ENCODE measurements around the gene JARID2.
"Not testable (repeated sequence)": the region's sequence is repeated elsewhere in the genome, so short reads cannot be mapped to it uniquely, and the experiment has no call there.

JARID2 gene

GRCh38 chr6:15308435-15309213, 62.8 kb downstream of the JARID2 start:
- no peak for DNase-seq (ENCODE audit: low read depth in 2 of 2)

GRCh38 chr6:15309611-15310283, 63.9 kb downstream of the JARID2 start:
- no peak for DNase-seq (ENCODE audit: low read depth in 2 of 2)

GRCh38 chr6:15310680-15311079, 64.8 kb downstream of the JARID2 start:
- DNase-seq (ENCODE audit: low read depth in 2 of 2) = no peak

DNA sequence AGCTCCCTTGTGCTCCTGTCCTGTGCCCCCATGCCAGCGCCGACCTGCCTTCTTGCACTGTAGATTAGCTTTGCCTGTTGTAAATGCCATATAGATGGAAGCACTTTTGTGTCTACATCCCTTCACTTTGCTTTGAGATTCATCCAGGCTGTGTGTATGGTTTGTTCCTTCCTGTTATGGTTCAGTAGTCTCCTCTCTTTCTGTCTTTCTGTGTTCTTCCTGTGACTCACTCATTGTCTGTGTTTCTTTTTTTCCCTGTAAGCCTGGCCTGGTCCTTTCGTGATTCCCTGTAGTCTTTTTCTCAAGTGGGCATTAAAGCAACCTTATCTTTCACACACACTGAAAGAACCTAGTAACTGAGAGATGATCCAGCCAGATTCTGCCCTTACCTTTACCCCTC, 66.6 kb downstream of the JARID2 start:
- no peak for DNase-seq (ENCODE audit: low read depth in 2 of 2)

- no peak for DNase-seq (ENCODE audit: low read depth in 2 of 2)
Measured at GRCh38 chr6:15313367-15313766, 67.5 kb downstream of the JARID2 start.

DNA sequence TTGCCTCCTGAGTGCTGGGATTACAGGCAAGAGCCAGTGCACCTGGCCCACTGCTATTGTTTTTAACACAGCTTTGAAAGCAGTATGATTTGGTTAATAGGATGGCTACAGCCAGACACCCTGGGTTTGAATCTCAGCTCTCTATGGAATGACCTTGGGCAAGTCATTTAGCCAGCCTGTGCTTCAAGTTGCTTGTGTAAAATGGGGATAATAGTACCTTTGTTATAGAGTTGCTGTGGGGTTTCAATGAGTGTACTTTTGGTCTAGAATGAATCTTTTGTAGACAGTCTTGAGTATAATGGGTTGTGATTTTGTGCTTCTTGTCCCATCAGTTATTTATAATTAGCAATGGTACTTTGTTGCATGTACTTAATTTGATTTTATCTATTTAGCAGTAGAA, 70.9 kb downstream of the JARID2 start:
- DNase-seq (ENCODE audit: low read depth in 2 of 2) = no peak

DNA sequence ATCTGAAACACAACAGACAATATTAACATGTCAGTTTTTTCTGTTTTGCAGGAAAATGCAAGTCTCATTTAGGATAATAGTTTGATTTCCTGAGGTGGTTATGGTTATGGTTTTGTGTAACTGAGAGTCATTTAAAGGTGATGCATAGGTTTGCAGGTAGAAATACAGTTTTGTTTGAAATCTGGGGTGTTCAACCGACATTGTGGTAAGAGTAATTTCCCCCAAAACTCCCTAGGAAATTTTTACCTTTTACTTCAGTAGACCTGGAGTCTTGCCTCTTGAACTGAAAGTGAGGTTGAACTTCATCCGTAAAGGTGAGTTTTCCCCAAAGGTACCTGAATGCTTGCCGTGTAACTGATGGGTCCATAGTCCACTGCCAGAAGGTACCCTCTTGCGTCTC, 71.4 kb downstream of the JARID2 start:
- no peak for DNase-seq (ENCODE audit: low read depth in 2 of 2)

- DNase-seq (ENCODE audit: low read depth in 2 of 2) = no peak
Measured at GRCh38 chr6:15317934-15318902, 72.3 kb downstream of the JARID2 start.

GRCh38 chr6:15319677-15320076, 73.8 kb downstream of the JARID2 start:
- DNase-seq (ENCODE audit: low read depth in 2 of 2) = no peak

GRCh38 chr6:15320693-15321092, 74.8 kb downstream of the JARID2 start:
- DNase-seq (ENCODE audit: low read depth in 2 of 2) = no peak

DNA sequence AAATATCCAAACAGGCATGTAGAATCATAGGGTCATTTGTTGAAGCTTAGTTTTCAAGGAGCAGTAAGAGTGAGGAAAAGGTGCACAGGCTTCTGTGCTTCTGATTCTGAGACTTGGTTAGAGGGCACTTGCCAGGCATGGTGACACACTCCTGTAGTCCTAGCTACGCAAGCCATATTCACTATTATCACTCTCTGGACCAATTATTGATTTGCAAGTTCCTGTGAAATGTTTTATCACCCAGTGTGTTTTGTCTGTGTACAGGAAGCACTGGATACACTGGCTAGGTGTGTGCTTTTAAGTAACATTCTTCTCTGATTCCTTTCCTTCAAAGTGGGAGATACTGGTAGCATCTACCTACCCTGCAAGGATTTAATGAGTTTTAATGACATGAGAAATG, 76.3 kb downstream of the JARID2 start:
- DNase-seq (ENCODE audit: low read depth in 2 of 2) = no peak

GRCh38 chr6:15322781-15323536, 77.1 kb downstream of the JARID2 start:
- no peak for DNase-seq (ENCODE audit: low read depth in 2 of 2)

DNA sequence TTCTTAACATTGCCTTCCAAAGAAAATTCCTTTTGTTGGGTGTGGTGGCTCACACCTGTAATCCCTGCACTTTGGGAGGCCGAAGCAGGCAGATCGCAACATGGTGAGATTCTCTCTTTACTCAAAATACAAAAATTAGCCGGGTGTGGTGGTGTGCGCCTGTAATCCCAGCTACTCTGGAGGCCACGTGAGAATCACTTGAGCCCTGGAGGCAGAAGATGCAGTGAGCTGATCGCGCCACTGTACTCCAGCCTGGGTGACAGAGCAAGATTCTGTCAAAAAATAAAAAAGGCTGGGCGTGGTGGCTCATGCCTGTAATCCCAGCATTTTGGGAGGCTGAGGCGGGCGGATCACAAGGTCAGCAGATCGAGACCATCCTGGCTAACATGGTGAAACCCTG, 77.7 kb downstream of the JARID2 start:
- not testable (repeated sequence) for DNase-seq (ENCODE audit: low read depth in 2 of 2)

DNA sequence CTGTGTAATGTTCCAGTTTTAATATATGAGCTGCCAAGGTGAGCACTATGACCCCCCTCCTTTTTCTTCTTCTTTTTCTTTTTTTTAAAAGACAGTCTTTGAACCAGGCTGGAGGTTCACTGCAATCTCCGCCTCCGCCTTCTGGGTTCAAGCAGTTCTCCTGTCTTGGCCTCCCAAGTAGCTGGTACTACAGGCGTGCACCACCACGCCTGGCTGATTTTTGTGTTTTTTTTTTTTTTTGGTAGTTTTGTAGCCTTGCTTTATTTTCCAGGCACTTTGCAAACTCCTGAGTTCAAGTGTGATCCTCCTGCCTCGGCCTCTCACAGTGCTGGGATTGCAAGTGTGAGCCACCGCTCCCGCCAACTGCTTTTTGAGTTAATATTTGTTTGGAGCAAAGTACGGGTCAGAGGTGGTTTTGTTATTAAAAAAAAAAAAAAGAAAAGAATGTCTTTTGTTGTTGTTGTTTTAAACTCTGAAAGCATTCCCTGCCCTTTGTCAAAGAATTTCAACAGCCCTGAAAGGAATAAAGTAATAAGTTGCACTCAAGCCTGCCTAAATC, 78.6 kb downstream of the JARID2 start:
- DNase-seq (ENCODE audit: low read depth in 2 of 2) = no peak

- DNase-seq (ENCODE audit: low read depth in 2 of 2) = no peak
Measured at GRCh38 chr6:15325540-15325955, 79.7 kb downstream of the JARID2 start.

- no peak for DNase-seq (ENCODE audit: low read depth in 2 of 2)
Measured at GRCh38 chr6:15326067-15326614, 80.3 kb downstream of the JARID2 start.

DNA sequence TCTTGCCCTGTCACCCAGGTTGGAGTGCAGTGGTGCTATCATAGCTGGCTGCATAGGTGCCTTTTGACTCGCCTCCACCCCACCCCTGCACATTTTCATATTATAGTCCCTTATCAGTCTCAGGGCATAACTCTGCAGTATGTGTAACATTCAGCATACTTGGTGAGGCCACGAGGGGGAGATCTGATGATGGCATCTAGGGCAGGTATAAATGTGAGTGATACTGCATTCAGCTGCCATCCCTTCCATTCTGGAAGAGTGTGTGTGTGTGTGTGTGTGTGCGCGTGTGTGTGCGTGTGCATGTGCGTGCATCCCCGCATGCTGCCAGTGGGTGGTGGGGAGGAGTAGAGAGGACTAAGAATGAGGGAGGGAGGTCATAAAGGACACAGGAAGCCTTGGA, 81.4 kb downstream of the JARID2 start:
- no peak for DNase-seq (ENCODE audit: low read depth in 2 of 2)

DNA sequence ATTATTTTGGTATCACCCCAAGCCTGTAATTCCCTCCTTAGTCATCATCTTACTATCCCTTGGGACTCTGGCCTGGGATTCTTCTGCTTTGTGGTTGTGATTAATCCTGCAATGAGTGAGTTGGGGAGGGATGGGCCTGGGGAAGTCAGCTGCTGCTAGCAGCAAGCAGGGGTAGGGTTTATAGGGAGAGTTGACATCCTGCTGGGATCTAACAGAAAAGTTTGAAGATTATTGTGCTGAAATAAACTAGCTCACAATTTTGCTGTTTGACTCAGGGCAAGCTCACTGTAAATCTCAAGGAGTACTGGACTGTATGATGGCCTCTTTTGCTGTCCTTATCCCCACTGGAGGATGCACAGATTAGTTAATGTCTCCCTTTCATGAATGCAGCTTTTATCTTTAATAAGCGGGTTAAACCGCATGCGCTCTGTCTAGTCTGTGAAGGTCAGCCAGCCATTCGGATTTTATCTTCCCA, 83.4 kb downstream of the JARID2 start:
- no peak for DNase-seq (ENCODE audit: low read depth in 2 of 2)

GRCh38 chr6:15330174-15330944, 84.5 kb downstream of the JARID2 start:
- DNase-seq (ENCODE audit: low read depth in 2 of 2) = no peak

- DNase-seq (ENCODE audit: low read depth in 2 of 2) = no peak
Measured at GRCh38 chr6:15331143-15331542, 85.3 kb downstream of the JARID2 start.

Data from activated CD8-positive, alpha-beta memory T cell treated with anti-CD3 and anti-CD28 coated beads for 4 hours (primary cell).